Stimulated activated CD8-positive, alpha-beta memory T cell treated with anti-CD3 and anti-CD28 coated beads, Interleukin-12 subunit alpha, Interleukin-12 subunit beta, amount 100 ng/mL, for 1 hour (primary cell): Measurements from ENCODE around the gene RPL19.
"Not testable (repeated sequence)": the region's sequence is repeated elsewhere in the genome, so short reads cannot be mapped to it uniquely, and the experiment has no call there.

Source experiments
- DNase-seq: peaks from one replicate; pipeline ENCODE4 v3.0.0-alpha.2; 2020; ENCODE audit warnings: low read depth

RPL19 gene

DNA sequence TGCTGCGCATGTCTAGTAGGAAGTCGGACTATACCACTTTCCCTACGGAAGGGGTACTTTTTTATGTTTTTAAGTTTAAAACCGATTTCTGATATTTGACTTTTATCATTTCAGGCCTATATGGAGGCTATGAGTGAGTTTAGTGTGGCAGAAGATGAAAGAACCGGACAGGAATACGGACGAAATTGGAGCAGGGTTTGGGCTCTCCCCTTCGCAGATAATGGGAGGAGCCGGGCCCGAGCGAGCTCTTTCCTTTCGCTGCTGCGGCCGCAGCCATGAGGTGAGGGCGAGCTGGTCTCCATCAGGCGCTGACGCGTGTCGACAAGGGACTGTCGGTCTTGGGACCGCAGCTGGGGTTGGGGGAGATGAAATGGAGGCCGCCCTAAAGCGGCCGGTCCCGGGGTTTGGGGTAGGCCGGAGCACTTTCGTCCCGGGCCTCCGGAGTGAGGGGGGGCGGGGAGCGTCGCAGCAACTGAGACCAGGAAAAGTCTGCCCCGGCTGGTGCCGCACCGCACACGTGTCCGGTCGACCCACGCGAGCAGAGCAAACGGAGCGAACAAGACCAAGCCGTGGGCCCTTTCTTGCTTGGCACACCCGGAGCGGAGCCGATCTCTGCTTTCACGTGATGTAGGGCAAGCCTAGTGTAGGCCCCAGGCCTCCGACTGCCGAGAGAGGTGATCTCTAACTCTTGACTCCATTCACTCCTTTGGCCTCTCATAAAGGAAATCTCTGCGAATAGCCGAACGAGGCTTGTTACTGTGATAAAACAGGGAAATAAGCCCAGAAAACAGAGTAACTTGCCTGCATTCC, at the start of gene RPL19:
RPL19 (plus strand) TSS at position 214 of the 810 bp plus-strand sequence; CDS start at position 276, 62 bp downstream.
- peak; percentile 69 for DNase-seq

DNA sequence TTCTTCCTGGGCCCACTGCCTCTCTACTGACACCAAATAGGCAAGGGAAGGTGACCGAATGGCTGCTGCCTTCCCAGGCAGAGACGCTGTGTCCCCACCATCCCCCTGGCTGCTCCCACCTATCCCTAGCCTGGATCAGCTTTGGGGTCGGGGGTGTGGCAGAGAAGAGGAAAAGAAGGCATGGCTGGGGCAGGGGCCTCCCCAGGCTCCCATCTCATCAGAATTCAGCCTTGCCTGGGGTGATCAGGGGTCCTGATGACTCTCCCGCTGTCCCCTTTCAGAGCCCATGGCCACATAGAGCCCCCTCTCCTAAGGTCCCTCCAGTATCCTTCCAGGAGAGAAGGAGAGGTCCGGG, 49.3 kb upstream of the RPL19 start:
- DNase-seq = no peak

DNA sequence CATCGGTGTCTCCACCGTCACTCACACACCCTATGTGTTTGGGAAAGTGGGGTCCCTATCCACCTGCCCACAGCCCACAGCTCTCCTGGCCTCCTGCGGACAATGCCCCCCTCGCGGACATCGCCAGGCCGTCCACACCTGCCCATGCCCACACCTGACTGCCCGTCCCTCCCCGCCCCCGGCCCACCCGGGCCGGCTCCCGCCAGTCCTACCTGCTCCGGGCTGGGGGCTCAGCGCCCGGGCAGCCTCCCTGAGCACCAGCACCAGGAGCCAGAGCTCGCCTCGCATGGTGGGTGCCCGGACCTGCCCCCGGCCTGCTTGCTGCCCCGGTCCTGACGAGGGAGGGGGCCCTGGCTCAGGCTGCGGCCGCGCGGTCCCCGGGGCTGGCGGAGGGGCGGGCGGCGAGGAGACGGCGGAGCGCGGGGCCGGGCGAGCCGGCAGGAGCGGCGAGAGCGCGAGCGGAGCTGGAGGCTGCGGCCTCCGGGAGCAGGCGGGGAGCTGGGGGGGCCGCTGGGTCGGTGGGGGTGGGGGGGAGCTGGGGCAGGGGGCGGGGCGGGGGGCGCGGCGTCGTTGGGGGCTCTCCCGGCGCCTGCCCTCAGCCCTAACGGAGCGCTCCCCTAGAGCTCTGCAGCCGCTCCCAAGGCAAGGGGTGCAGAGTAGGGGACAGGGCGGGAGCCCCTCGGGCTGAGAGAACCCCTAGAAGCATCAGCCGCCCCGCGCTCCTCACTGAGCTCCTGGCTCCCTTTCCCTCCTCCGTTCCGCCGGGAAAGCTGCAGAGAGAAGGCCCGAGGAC, 48.7 kb upstream of the RPL19 start, which contains the start of gene PLXDC1:
PLXDC1 (minus strand) TSS at position 488 of the 793 bp plus-strand sequence; CDS start at position 288, 200 bp downstream.
- no peak for DNase-seq

DNA sequence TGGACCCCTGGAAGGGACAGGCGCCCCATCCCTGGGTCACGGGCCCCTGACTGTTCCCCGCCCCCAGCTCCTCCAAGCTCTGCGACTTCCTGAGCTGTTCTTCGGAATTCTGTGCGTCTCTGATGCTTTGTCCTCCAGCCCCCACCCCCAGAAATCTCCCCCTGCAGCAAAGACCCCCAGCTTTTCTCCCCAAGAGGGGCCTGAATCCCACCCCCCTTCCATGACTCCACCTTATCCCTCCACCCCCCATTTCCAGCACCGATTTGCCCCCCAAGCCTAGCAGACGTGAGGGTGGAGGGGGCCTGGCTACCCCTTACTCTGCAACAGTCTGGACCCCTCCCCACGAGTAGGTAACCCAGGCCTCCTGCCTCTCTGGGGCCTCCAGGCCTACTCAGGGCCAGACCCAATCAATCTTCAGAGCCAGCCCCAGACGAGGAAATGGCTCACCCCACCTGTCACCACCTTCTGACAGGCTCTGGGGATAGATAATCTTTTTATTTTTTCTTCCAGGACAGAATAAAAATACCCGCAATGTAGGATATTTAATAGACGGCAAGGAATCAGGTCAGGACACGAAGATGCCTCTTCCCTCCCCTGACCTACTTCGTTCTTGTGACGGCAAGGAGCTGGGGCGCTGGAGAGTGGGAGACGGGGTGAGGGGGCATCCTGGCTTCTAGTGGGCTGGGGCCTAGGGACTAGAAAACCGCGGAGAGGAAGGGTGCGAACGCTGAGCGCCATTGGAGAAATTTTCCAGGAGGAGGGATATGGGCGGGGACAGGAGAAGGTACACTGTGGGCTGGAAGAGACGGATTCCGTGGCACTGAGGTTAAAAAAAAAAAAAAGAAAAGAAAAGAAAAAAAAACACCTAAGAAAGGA, 47.9 kb upstream of the RPL19 start:
- DNase-seq = no peak

DNA sequence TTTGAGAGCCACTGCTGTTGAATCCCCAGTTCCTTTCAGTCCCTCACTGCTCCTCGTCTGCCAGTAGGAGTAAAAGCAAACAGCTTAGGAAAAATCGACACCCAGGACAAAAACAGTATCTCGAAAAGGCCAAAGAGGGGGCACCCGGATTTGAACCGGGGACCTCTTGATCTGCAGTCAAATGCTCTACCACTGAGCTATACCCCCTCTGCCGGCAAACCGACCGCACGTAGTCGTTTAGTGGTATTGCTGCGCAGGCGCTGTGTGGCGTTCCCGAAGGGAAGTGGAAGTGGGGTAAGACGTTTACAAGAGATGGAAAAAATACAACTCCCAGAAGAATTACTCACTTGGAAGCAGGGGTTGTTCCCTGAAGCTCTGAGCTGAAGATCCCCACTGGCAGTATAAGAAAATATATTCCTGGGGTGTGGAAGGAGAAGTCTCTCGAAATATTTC, 46.5 kb upstream of the RPL19 start:
- peak; percentile 94 for DNase-seq

DNA sequence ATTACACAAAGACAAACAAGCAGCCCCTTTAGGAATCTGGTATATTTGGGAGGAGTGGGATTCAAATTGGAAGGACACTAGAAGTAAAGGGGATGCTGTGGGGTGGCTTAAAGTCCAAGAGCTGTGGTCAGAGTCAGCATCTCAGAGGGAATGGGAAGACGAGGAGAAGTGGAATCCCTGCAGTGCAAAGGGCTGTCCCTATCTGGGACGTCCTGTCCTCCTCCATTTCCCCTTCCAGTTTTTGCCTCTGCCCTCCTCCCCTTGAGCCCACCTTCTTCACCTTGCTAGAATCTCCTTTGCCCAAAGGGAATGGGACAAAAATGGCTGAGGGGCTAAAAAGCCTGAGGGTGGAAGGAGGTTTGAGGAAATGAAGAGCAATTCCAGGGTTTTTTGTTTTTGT, 44.4 kb upstream of the RPL19 start:
- no peak for DNase-seq

DNA sequence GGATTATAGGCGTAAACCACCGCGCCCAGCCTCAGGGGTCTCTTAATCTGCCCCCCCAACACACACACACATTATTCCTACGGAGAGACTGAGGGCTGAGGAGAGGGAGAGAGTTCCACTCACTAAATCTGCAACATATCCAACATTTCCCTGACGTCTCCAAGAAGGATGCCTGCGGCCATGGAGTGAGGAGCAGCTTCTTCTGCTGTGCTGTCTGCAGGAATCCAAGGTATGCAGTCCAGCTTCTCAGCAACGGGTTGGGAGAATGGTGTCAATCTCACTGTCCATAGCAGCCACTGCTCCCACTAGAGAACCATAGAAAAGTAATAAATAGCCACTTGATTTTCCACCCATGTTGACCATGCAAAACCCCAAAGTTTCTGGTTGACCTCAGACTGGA, 43.6 kb upstream of the RPL19 start:
- no peak for DNase-seq

DNA sequence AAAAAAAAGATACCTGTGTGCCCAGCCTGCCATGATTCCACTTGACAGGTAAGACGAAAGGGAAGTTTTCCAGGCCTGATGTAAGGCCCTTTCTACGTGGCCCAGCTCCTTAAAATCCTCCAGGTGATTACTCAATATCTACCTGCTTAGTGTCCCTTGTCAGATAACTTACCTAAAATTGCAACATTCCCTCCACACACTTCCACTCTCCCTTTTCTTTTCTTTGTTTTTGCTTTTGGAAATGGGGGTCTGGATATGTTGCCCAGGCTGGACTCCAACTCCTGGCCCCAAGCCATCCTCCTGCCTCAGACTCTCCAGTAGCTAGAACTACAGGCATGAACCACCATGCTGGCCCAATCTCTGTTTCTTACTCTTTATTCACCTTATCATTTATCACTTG, 41.5 kb upstream of the RPL19 start:
- no peak for DNase-seq

DNA sequence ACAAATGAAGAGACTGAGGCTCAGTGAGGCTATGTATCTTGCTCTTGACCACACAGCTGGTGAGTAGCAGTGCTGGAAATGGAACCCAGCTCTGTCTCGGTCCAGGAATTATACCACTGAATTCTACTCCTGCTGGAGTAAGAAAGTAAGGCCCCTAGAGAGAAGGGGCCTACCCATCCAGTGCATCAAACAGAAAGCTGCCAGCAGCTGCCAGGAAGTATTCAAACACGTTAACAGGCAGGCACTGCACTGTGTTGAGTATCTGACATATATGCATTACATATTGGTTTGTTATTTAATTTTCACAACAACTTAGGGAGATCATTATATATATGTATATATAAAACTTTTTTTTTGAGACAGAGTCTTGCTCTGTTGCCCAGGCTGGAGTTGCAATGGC, 38.1 kb upstream of the RPL19 start:
- no peak for DNase-seq

DNA sequence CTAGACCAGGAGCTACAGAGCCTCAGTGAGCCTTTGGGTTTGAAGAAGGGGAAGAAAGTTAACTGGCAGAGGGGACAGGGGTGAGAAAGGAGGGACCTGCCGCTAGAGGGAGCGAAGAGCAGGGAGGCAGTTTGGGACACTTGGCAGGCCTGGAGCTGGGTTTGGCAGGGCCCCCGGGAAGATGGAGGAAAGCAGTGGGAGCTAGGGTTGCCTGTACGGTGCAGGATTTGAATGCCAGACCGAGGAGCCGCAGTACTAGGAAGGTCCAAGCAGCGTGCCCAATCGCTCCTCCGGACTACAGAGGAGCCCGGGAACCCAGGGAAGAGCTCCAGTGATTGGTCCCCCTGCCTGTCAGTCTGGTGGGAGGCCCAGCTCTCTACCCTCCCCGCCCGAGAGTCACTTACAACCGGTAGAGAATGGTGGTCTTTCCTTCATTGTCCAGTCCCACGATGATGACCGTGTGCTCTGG, 35.4 kb upstream of the RPL19 start:
- DNase-seq = peak; percentile 52

DNA sequence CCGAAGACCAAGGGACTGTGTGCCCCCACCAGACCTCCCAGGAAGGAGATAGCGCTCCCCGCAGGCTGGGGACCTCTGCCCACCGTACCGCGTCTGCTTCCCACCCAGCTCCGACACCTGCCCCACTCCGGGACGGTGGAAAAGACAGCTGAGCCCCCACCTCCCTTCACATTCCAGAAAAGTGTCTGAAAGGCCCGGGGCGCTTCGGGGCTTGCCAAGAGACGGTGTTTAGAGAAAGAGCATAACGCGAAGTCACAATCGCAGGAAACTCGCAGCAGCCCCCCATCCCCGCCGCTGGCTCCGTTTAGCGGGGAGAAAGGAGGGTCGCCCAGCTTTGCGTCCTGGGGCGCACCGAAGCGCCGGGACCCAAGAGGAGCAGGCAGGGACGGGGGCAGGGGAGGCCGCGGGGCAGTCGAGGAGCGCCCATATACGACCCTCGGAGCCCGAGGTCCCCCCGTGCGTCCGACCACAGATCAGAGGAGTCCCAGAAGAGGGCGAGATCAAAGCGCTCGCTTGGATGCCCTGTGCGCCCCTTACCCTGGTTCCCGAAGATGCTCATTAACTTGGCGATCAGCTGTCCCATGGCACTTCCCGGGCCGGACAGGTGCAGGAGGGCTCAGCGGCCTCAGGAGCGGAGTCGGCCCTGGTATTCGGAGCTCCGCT, 34.8 kb upstream of the RPL19 start:
- DNase-seq = no peak

DNA sequence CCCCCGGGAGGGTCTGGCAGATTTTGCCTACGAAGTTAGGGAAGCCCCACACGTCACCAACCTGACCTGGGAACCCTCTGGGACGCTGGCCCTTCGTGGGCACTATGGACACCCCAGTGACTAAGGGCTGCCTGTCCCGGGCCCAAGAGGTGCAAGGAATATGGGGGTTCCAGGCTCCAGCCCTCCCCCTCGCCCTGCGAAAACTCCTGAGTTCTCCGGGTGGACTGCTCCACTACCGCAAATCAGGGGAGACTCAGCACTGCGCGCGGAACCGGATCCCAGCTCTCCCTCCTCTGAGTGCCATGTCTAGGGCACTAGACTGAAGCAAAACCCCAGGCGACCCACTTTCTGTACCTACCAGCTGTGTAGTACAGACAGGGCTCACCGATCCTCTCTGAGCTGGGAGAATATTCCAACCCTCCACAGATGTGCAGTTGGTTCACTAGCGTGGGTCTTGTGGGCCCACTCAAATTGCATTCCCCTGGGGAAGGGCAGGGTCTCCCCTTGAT, 34.2 kb upstream of the RPL19 start, which contains the start of gene ARL5C:
ARL5C (minus strand) TSS at position 321 of the 509 bp plus-strand sequence. CDS start 401 bp downstream, outside the sequence.
- no peak for DNase-seq

DNA sequence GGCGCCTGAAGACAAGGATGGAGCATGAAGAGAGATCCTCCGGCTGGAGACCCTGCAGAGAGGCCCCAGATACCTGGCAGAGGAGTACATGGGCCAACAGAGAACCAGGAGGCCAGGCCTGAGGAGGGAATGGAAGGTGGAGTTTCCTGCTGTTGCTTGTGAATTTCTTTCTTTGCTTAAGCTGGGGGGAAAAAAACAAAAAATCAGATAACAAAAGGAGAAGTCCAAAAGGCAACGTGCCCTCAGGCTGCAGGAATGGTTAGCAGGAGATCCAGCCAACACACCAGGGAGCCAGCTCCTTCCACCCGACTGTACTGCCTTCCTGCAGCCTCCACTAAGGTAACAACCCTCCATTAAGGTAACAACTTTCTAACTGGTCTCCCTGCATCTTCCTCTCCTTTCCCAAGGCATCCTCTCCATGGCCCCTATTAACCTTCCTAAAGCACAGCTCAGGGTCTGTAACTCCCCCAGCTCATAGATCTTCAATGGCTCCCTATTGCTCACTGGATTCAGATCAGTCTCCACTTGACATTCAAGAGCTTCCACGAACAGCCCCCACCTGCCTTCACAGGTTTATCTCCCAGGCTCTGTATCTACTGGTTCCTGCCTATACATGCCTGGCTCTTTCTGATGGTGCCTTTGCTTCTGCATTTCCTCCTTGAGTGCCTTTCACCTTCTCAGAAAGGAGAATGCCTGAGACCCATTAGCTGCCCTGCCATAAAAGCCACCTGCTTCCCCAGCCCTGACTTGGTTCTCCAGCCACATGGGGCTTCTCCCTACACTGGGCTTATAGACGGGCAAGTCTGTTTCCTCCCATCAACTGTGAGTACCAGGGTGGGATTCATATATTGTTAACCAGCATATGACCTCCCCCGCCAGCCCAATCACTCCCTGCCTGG, 33.4 kb upstream of the RPL19 start:
- DNase-seq = no peak

DNA sequence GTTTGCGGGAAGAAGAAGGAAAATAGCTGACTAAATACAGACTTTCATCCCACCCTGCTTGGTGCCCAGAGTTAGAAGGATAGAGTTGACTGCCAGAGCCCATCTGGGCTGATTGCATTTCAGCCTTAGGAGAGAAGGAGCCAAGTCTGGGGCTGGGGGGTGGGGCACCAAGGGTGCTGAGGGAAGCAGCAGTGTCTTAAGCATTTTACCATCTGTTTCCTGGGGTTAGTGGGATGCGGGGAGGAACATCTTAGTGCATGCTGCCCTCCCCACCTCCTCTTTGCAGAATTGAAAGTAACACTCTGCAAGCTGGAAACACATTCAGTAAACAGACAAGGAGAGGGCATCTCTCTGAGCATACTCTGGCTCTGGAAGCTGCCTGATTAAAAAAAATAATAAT, 32.6 kb upstream of the RPL19 start:
- DNase-seq = no peak

DNA sequence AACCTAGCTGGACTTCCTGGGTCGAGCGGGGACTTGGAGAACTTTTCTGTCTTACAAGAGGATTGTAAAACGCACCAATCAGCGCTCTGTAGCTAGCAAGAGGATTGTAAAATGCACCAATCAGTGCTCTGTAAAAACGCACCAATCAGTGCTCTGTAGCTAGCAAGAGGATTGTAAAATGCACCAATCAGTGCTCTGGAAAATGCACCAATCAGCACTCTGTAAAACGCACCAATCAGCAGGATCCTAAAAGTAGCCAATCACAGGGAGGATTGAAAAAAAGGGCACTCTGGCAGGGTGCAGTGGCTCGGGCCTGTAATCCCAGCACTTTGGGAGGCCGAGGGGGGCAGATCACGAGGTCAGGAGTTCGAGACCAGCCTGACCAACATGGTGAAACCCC, 31.6 kb upstream of the RPL19 start:
- not testable (repeated sequence) for DNase-seq

DNA sequence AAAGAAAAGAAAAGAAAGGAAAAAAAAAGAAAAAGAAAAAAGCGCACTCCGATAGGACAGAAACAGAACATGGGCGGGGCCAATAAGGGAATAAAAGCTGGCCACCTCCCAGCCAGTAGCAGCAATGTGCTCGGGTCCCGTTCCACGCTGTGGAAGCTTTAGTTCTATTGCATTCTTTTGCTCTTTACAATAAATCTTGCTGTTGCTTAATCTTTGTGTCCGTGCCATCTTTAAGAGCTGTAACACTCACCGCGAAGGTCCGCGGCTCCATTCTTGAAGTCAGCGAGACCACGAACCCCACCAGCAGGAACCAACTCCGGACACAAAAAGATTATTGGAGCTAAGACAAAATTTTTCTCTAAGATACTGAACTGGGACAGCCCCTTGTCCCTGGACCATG, 31.0 kb upstream of the RPL19 start:
- DNase-seq = no peak

DNA sequence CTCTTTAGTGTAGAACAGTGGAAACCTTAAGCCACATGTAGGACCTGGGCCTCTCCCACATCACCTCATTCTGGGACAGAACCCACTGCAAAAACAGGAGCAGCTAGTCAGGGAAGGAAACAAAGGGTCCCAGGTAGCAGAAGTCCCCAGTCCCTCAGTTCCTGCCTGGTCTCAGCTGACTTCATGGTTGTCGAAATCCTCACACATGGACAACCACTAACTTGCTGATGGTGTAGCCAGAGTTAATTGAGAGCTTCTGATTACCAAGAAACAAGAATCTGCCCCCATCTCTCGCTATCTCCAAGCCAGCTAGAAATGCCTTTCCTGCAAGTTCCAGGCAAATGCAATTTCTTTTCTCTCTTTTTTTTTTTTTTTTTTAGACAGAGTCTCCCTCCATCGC, 30.6 kb upstream of the RPL19 start:
- DNase-seq = no peak

DNA sequence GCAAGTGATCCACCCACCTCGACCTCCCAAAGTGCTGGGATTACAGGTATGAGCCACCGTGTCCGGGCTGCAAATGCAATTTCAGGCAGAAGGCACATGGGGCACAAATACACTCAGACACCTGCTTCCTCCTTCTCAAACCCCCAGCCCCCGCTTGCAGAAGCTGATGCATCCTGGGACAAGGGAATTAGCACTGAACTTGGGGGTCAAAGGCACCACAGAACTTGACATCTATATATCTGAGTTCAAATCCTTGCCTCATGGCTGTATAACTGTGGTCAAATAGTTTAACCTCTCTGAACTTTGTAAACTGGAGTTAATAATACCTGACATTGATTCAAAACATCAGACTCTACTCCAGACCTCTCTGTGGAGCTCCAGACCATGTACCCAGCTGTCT, 30.0 kb upstream of the RPL19 start:
- no peak for DNase-seq

DNA sequence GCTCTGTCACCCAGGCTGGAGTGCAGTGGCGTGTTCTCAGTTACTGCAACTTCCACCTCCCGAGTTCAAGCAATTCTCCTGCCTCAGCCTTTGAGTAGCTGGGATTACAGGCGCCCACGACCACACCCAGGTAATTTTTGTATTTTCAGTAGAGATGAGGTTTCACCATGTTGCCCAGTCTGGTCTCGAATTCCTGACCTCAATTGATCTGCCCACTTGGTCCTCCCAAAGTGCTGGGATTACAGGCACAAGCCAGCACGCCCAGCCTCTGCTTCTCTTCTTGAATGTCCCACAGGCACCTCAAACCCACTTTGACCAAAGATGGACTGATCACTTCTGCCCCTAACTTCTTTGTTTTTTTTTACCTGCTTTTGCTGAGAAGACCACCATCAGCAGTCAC, 29.5 kb upstream of the RPL19 start:
- DNase-seq = no peak

DNA sequence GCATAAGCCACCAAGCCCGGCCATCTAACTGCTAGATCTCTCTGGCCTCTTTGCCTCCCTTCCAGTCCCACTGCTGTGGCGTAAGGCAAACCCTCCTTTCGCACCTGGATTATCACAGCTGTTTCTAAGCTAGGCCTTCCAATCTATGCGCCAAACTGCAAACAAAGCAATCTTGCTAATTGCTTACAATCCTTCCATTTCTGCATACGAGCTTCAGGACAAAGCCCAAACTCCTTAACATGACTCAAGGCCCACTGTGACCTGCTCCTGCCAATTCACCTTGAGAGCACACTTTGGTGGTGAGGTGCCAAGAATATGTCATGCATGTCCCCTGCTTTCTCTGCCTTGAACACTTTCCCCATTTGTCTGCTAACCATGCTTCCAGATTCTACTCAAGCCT, 28.1 kb upstream of the RPL19 start:
- no peak for DNase-seq
